ENCODE measurements around the gene MRI1. TPM values are rescaled to one million over a fixed set of nuclear protein-coding genes. Genes with fewer than 3 reads are reported as not detected.

MRI1 gene
- total and polyA plus RNA-seq, 2 donors (not counting 3 experiments of a cell fraction or from before 2014, with no cell fraction given) = 56.2 to 63.2 TPM

GRCh38 chr19:13738073-13738472 lies 26.2 kb upstream of the MRI1 start:
- H3K4me3 ChIP-seq (replicated peaks in 1 of 3; ENCODE audit: insufficient read depth in 1 of 3, low read depth in 1 of 3, low read length in 3 of 3) = no peak overlapping the region
- peaks cover 8% of the 10 kb centered on the region for H3K4me1 ChIP-seq (ENCODE audit: control insufficient read depth, extremely low read depth, insufficient read depth, low read length)
- no peaks in the 10 kb centered on the region for H3K27me3 ChIP-seq (ENCODE audit: control insufficient read depth in 2 of 2, insufficient read depth in 2 of 2, low read length in 2 of 2)
- no peaks in the 10 kb centered on the region for H4K20me1 ChIP-seq (replicated peaks; ENCODE audit: control insufficient read depth, extremely low read depth, insufficient read depth, low read length)
- H3K9me1 ChIP-seq (replicated peaks; ENCODE audit: control insufficient read depth, extremely low read depth, insufficient read depth, low read length) = no peaks in the 10 kb centered on the region
- no peak overlapping the region for H3K9ac ChIP-seq (replicated peaks; ENCODE audit: extremely low read depth, insufficient read depth, low read length)
- no peak overlapping the region for H3K27ac ChIP-seq (ENCODE audit: insufficient read depth, low read depth, low read length)
- TF ChIP-seq MAX (IDR thresholded peaks at IDR 0.05; ENCODE audit: insufficient read depth, insufficient read length) (no peak), JUN (IDR thresholded peaks at IDR 0.05; ENCODE audit: borderline replicate concordance, insufficient read depth, insufficient read length, low read depth) (peak; percentile 35)
- CTCF ChIA-PET = interaction anchor here (2.5 kb wide), 1 partner anchor 17 kb away, joined by 11 read pairs; no protein-coding TSS in a partner anchor
- DNase-seq (ENCODE audit: low read depth, low spot score) (no peak), FAIRE-seq (no peak)
- dilution Hi-C loops (cut with MboI; ENCODE audit: extremely low pct_ligation_motif_present, low sequenced_read_pairs) (no loop called here), intact Hi-C loops (cut with micrococcal nuclease) (no loop called here)
- H3K9me3 ChIP-seq (replicated peaks; ENCODE audit: control insufficient read depth, insufficient read depth, low read length) = no peaks in the 10 kb centered on the region
- no peak overlapping the region for H2AFZ ChIP-seq (ENCODE audit: low read depth, low read length)
- H3K4me2 ChIP-seq (ENCODE audit: insufficient read depth, low read length) = no peak overlapping the region
- BruUV-seq (replicated peaks) = no TSS peak
- POLR2A ChIA-PET = no interaction called here
- H3K79me2 ChIP-seq (ENCODE audit: control insufficient read depth, insufficient read depth, low read length) = no peaks in the 10 kb centered on the region
- H3K36me3 ChIP-seq (ENCODE audit: control insufficient read depth in 2 of 2, extremely low read depth in 1 of 2, insufficient read depth in 2 of 2, low read length in 2 of 2) = no peaks in the 10 kb centered on the region

GRCh38 chr19:13741893-13742292 lies 22.4 kb upstream of the MRI1 start:
- H3K9ac ChIP-seq (replicated peaks; ENCODE audit: extremely low read depth, insufficient read depth, low read length) = no peak overlapping the region
- H3K27me3 ChIP-seq (ENCODE audit: control insufficient read depth in 2 of 2, insufficient read depth in 2 of 2, low read length in 2 of 2) = no peaks in the 10 kb centered on the region
- no peaks in the 10 kb centered on the region for H3K9me1 ChIP-seq (replicated peaks; ENCODE audit: control insufficient read depth, extremely low read depth, insufficient read depth, low read length)
- no peaks in the 10 kb centered on the region for H3K79me2 ChIP-seq (ENCODE audit: control insufficient read depth, insufficient read depth, low read length)
- CTCF ChIA-PET = interaction anchor here (1.3 kb wide), 1 partner anchor 10 kb away, joined by 6 read pairs; no protein-coding TSS in a partner anchor
- H3K9me3 ChIP-seq (replicated peaks; ENCODE audit: control insufficient read depth, insufficient read depth, low read length) = no peaks in the 10 kb centered on the region
- H3K27ac ChIP-seq (ENCODE audit: insufficient read depth, low read depth, low read length) = no peak overlapping the region
- H3K4me1 ChIP-seq (ENCODE audit: control insufficient read depth, extremely low read depth, insufficient read depth, low read length) = peaks cover 15% of the 10 kb centered on the region
- H3K36me3 ChIP-seq (ENCODE audit: control insufficient read depth in 2 of 2, extremely low read depth in 1 of 2, insufficient read depth in 2 of 2, low read length in 2 of 2) = no peaks in the 10 kb centered on the region
- dilution Hi-C loops (cut with MboI; ENCODE audit: extremely low pct_ligation_motif_present, low sequenced_read_pairs) = no loop called here
- no TSS peak for BruUV-seq (replicated peaks)
- H4K20me1 ChIP-seq (replicated peaks; ENCODE audit: control insufficient read depth, extremely low read depth, insufficient read depth, low read length) = no peaks in the 10 kb centered on the region
- intact Hi-C loops (cut with micrococcal nuclease) = no loop called here
- H3K4me2 ChIP-seq (ENCODE audit: insufficient read depth, low read length) = no peak overlapping the region
- no peak overlapping the region for H2AFZ ChIP-seq (ENCODE audit: low read depth, low read length)
- FAIRE-seq (no peak), DNase-seq (ENCODE audit: low read depth, low spot score) (no peak)
- POLR2A ChIA-PET = interaction anchor here (1.1 kb wide), 1 partner anchor 10 kb away, joined by 3 read pairs; no protein-coding TSS in a partner anchor
- no peak overlapping the region for H3K4me3 ChIP-seq (replicated peaks in 1 of 3; ENCODE audit: insufficient read depth in 1 of 3, low read depth in 1 of 3, low read length in 3 of 3)
- TF ChIP-seq FOS (IDR thresholded peaks at IDR 0.05; ENCODE audit: borderline replicate concordance, insufficient read depth, low read length) (no peak), JUN (IDR thresholded peaks at IDR 0.05; ENCODE audit: borderline replicate concordance, insufficient read depth, insufficient read length, low read depth) (no peak), POLR2AphosphoS5 (IDR thresholded peaks at IDR 0.05; ENCODE audit: insufficient read depth, low read depth, low read length) (no peak), MYC (IDR thresholded peaks at IDR 0.05; ENCODE audit: low read depth, low read length) (no peak), POLR2A (IDR thresholded peaks at IDR 0.05; ENCODE audit: low read depth, low read length) (no peak), GATA2 (IDR thresholded peaks at IDR 0.05; ENCODE audit: insufficient read depth, insufficient read length, low read depth, low read length) (no peak), EZH2 (IDR thresholded peaks at IDR 0.05; ENCODE audit: borderline replicate concordance, low read depth, low read length, severe bottlenecking) (no peak), MAX (IDR thresholded peaks at IDR 0.05; ENCODE audit: insufficient read depth, insufficient read length) (no peak)
- TF ChIP-seq, protein P1, sequence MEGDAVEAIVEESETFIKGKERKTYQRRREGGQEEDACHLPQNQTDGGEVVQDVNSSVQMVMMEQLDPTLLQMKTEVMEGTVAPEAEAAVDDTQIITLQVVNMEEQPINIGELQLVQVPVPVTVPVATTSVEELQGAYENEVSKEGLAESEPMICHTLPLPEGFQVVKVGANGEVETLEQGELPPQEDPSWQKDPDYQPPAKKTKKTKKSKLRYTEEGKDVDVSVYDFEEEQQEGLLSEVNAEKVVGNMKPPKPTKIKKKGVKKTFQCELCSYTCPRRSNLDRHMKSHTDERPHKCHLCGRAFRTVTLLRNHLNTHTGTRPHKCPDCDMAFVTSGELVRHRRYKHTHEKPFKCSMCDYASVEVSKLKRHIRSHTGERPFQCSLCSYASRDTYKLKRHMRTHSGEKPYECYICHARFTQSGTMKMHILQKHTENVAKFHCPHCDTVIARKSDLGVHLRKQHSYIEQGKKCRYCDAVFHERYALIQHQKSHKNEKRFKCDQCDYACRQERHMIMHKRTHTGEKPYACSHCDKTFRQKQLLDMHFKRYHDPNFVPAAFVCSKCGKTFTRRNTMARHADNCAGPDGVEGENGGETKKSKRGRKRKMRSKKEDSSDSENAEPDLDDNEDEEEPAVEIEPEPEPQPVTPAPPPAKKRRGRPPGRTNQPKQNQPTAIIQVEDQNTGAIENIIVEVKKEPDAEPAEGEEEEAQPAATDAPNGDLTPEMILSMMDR (IDR thresholded peaks at IDR 0.05; ENCODE audit: extremely low read depth in 1 of 2, insufficient read depth in 1 of 2, low read depth in 1 of 2, low read length in 2 of 2) = no peak

Data from endothelial cell of umbilical vein (primary cell).